Measurements from ENCODE around the gene MTUS2. TPM values are rescaled to one million over a fixed set of nuclear protein-coding genes. Genes with fewer than 3 reads are reported as not detected.
A peak's percentile ranks its signal among the peaks of the same experiment; 100 is the strongest.

MTUS2 gene
- total RNA-seq, 1 donor from 2014 or later, result 0.67 TPM

DNA sequence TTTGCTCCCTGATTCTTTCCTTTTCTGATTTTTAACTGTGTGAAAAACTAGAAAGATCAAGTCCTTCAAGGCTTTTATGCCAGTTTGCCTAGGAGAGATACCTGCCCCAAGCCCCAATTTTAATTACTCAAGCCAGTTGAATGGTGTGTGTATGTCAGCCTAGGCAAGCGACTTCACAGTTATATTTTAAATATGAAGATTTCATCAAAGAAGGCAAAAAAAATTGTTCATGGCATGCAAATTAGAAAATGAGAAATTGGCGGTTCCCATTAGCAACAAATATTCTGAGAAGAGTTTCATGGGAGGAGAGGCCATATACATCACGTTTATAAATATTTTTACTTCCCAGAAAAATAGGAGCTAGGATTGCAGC is 607.8 kb downstream of the MTUS2 start:
- H3K4me1 ChIP-seq, result peaks cover 14% of the 10 kb centered on the region
- H3K27me3 ChIP-seq, result peaks cover 41% of the 10 kb centered on the region
- H3F3A ChIP-seq (ENCODE audit: low read depth), result peaks cover 24% of the 10 kb centered on the region
- H4K20me1 ChIP-seq (ENCODE audit: low read depth), result no peaks in the 10 kb centered on the region
- Mint-ChIP-seq H3K27me3 (ENCODE audit: insufficient read depth, low read depth) (peaks cover 12% of the 10 kb centered on the region), H3K36me3 (no peaks in the 10 kb centered on the region), H3K4me1 (peaks cover 22% of the 10 kb centered on the region), H3K27ac (no peak overlapping the region), H3K4me3 (peak overlapping the region; percentile 78), H3K9me3 (no peaks in the 10 kb centered on the region)
- H3K79me2 ChIP-seq (ENCODE audit: low read depth), result no peaks in the 10 kb centered on the region
- no peaks in the 10 kb centered on the region for H3K36me3 ChIP-seq
- no peaks in the 10 kb centered on the region for H3K9me3 ChIP-seq (ENCODE audit: low read depth)
- TF ChIP-seq EZH2 (IDR thresholded peaks at IDR 0.05), result peak; percentile 49
- TF ChIP-seq, protein P1, sequence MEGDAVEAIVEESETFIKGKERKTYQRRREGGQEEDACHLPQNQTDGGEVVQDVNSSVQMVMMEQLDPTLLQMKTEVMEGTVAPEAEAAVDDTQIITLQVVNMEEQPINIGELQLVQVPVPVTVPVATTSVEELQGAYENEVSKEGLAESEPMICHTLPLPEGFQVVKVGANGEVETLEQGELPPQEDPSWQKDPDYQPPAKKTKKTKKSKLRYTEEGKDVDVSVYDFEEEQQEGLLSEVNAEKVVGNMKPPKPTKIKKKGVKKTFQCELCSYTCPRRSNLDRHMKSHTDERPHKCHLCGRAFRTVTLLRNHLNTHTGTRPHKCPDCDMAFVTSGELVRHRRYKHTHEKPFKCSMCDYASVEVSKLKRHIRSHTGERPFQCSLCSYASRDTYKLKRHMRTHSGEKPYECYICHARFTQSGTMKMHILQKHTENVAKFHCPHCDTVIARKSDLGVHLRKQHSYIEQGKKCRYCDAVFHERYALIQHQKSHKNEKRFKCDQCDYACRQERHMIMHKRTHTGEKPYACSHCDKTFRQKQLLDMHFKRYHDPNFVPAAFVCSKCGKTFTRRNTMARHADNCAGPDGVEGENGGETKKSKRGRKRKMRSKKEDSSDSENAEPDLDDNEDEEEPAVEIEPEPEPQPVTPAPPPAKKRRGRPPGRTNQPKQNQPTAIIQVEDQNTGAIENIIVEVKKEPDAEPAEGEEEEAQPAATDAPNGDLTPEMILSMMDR (IDR thresholded peaks at IDR 0.05), result no peak
- peak overlapping the region; percentile 81 for H3K4me2 ChIP-seq
- H2AFZ ChIP-seq (replicated peaks), result peak overlapping the region; percentile 88
- peak overlapping the region; percentile 53 for H3K4me3 ChIP-seq
- DNase-seq (ENCODE audit: low spot score), result no peak
- no peak overlapping the region for H3K27ac ChIP-seq
- H3K9ac ChIP-seq, result no peak overlapping the region

GRCh38 chr13:29428310-29429181 is 608.4 kb downstream of the MTUS2 start:
- Histone ChIP-seq H3K36me3 (no peaks in the 10 kb centered on the region), H2AFZ (replicated peaks) (peak overlapping the region; percentile 88), H4K20me1 (ENCODE audit: low read depth) (no peaks in the 10 kb centered on the region), H3K79me2 (ENCODE audit: low read depth) (no peaks in the 10 kb centered on the region), H3K27ac (no peak overlapping the region), H3K9me3 (ENCODE audit: low read depth) (no peaks in the 10 kb centered on the region), H3K4me2 (peak overlapping the region; percentile 81), H3K27me3 (peaks cover 41% of the 10 kb centered on the region), H3K9ac (no peak overlapping the region), H3K4me3 (peak overlapping the region; percentile 53), H3K4me1 (peaks cover 8% of the 10 kb centered on the region), H3F3A (ENCODE audit: low read depth) (peaks cover 19% of the 10 kb centered on the region)
- peak overlapping the region; percentile 88 for H3K27ac Mint-ChIP-seq
- no peaks in the 10 kb centered on the region for H3K36me3 Mint-ChIP-seq
- peak overlapping the region; percentile 93 for H3K4me3 Mint-ChIP-seq
- no peaks in the 10 kb centered on the region for H3K9me3 Mint-ChIP-seq
- TF ChIP-seq, protein P1 (IDR thresholded peaks at IDR 0.05), result no peak
- TF ChIP-seq EZH2phosphoT487 (IDR thresholded peaks at IDR 0.05), result no peak
- peak; percentile 1 for TF ChIP-seq EZH2 (IDR thresholded peaks at IDR 0.05)
- H3K4me1 Mint-ChIP-seq, result peaks cover 17% of the 10 kb centered on the region
- peak; percentile 71 for DNase-seq (ENCODE audit: low spot score)
- H3K27me3 Mint-ChIP-seq (ENCODE audit: insufficient read depth, low read depth), result peaks cover 9% of the 10 kb centered on the region

- no peaks in the 10 kb centered on the region for H3K36me3 ChIP-seq
- peaks cover 9% of the 10 kb centered on the region for H3K27me3 Mint-ChIP-seq (ENCODE audit: insufficient read depth, low read depth)
- peaks cover 7% of the 10 kb centered on the region for H3K4me1 ChIP-seq
Observed at GRCh38 chr13:29429286-29429900, 609.3 kb downstream of the MTUS2 start.

More at GRCh38 chr13:29429286-29429900, 609.3 kb downstream of the MTUS2 start:
- Histone ChIP-seq H3K4me2 (peak overlapping the region; percentile 81), H3F3A (ENCODE audit: low read depth) (peaks cover 18% of the 10 kb centered on the region), H2AFZ (replicated peaks) (no peak overlapping the region), H3K27ac (no peak overlapping the region), H3K79me2 (ENCODE audit: low read depth) (no peaks in the 10 kb centered on the region), H4K20me1 (ENCODE audit: low read depth) (no peaks in the 10 kb centered on the region), H3K4me3 (peak overlapping the region; percentile 53), H3K27me3 (peaks cover 41% of the 10 kb centered on the region), H3K9ac (no peak overlapping the region), H3K9me3 (ENCODE audit: low read depth) (no peaks in the 10 kb centered on the region)
- H3K27ac Mint-ChIP-seq, result no peak overlapping the region
- TF ChIP-seq EZH2 (IDR thresholded peaks at IDR 0.05), result no peak
- TF ChIP-seq, protein P1 (IDR thresholded peaks at IDR 0.05), result no peak
- TF ChIP-seq EZH2phosphoT487 (IDR thresholded peaks at IDR 0.05), result no peak
- peaks cover 17% of the 10 kb centered on the region for H3K4me1 Mint-ChIP-seq
- no peaks in the 10 kb centered on the region for H3K36me3 Mint-ChIP-seq
- no peaks in the 10 kb centered on the region for H3K9me3 Mint-ChIP-seq
- peak overlapping the region; percentile 93 for H3K4me3 Mint-ChIP-seq
- DNase-seq (ENCODE audit: low spot score), result no peak

Measured in neural progenitor cell (in vitro differentiated cells).